BLaER1 treated with 17β-estradiol and CSF1 and Interleukin-3, amounts not matched to agents 10 nM and 100 nM (cell line): ENCODE measurements around the gene NDUFAF5.
A peak's percentile ranks its signal among the peaks of the same experiment; 100 is the strongest.
"Not testable (repeated sequence)": the region's sequence is repeated elsewhere in the genome, so short reads cannot be mapped to it uniquely, and the experiment has no call there.

Source experiments
- H3K27ac ChIP-seq, 11 experiments: shearing (Covaris generic); formaldehyde crosslinking; 2 replicates each; pipeline ENCODE4 v1.8.1; 2022
- H3K27me3 ChIP-seq, 11 experiments: shearing (Covaris generic); formaldehyde crosslinking; 2 replicates each; pipeline ENCODE4 v1.8.1; 2022
- H3K36me3 ChIP-seq, 11 experiments: shearing (Covaris generic); formaldehyde crosslinking; 2 replicates each; pipeline ENCODE4 v1.8.1; 2022
- H3K4me1 ChIP-seq, 10 experiments: shearing (Covaris generic); formaldehyde crosslinking; 2 replicates each; pipeline ENCODE4 v1.8.1; 2022
- H3K4me2 ChIP-seq, 11 experiments: shearing (Covaris generic); formaldehyde crosslinking; 2 replicates each; pipeline ENCODE4 v1.8.1; 2022
- H3K4me3 ChIP-seq, 10 experiments: shearing (Covaris generic); formaldehyde crosslinking; 2 replicates each; pipeline ENCODE4 v1.8.1; 2022
- H3K9ac ChIP-seq, 11 experiments: shearing (Covaris generic); formaldehyde crosslinking; 2 replicates each; pipeline ENCODE4 v1.8.1; 2022
- H3K9me3 ChIP-seq, 11 experiments: shearing (Covaris generic); formaldehyde crosslinking; replicated peaks in 1 of 11; 2 replicates each; pipeline ENCODE4 v1.8.1; 2022
- H4K20me1 ChIP-seq, 11 experiments: shearing (Covaris generic); formaldehyde crosslinking; 2 replicates each; pipeline ENCODE4 v1.8.1; 2022
- Cebpa-rat ChIP-seq, 11 experiments: shearing (Covaris generic); IDR thresholded peaks; 2 replicates each; pipeline ENCODE4 v1.8.1; 2022

NDUFAF5 gene

GRCh38 chr20:13784893-13785715, at the start of gene NDUFAF5, which contains the start of gene ESF1:
Gene NDUFAF5, plus strand, starts transcription at chr20:13785028. Its CDS starts 41 bp downstream, at chr20:13785069.
Gene ESF1, minus strand, starts transcription at chr20:13784919. Its CDS starts 1,779 bp downstream, at chr20:13783140.
- peaks cover 38 to 65% (median 52%) of the 10 kb centered on the region in 11 experiments for H3K36me3 ChIP-seq
- peaks cover 31 to 48% (median 38%) of the 10 kb centered on the region in 10 experiments for H3K4me1 ChIP-seq
- H3K9ac ChIP-seq = peak within 1 kb of the TSS; percentile 82 to 94 (median 92)
- H3K9me3 ChIP-seq = no peaks in the 10 kb centered on the region
- H3K27me3 ChIP-seq = no peaks in the 10 kb centered on the region
- peaks cover 7 to 60% (median 21%) of the 10 kb centered on the region in 11 experiments; a peak in 15 of 22 replicates for H4K20me1 ChIP-seq
- H3K4me3 ChIP-seq = peak within 1 kb of the TSS; percentile 76 to 96 (median 85)
- H3K27ac ChIP-seq = peak within 1 kb of the TSS; percentile 79 to 94 (median 90)
- no peak for TF ChIP-seq Cebpa-rat (IDR thresholded peaks at IDR 0.05)
- H3K4me2 ChIP-seq = peak within 1 kb of the TSS; percentile 85 to 98 (median 95)

- no peaks in the 10 kb centered on the region for H3K27me3 ChIP-seq
- peaks cover 7 to 14% (median 10%) of the 10 kb centered on the region in 11 experiments for H3K9me3 ChIP-seq
- peaks cover 5 to 9% (median 6%) of the 10 kb centered on the region in 10 experiments; a peak in 15 of 20 replicates for H3K4me1 ChIP-seq
- no peak overlapping the region for H3K9ac ChIP-seq
- peaks cover 66 to 95% (median 80%) of the 10 kb centered on the region in 11 experiments for H3K36me3 ChIP-seq
- no peak overlapping the region for H3K27ac ChIP-seq
- TF ChIP-seq Cebpa-rat (IDR thresholded peaks at IDR 0.05) = no peak
- H4K20me1 ChIP-seq = peaks cover 0 to 30% (median 0%) of the 10 kb centered on the region in 11 experiments; a peak in 5 of 22 replicates
- no peak overlapping the region for H3K4me2 ChIP-seq
- no peak overlapping the region for H3K4me3 ChIP-seq
These were observed 49.0 kb upstream of the NDUFAF5 start for GRCh38 chr20:13735826-13736225.

GRCh38 chr20:13736436-13737191, 48.2 kb upstream of the NDUFAF5 start:
- TF ChIP-seq Cebpa-rat (IDR thresholded peaks at IDR 0.05) = no peak
- H3K27ac ChIP-seq = no peak overlapping the region
- H3K4me3 ChIP-seq = no peak overlapping the region
- H3K9ac ChIP-seq = no peak overlapping the region
- peaks cover 5 to 9% (median 6%) of the 10 kb centered on the region in 10 experiments; a peak in 15 of 20 replicates for H3K4me1 ChIP-seq
- no peak overlapping the region for H3K4me2 ChIP-seq
- no peaks in the 10 kb centered on the region for H3K27me3 ChIP-seq
- peaks cover 0 to 30% (median 0%) of the 10 kb centered on the region in 11 experiments; a peak in 5 of 22 replicates for H4K20me1 ChIP-seq
- peaks cover 14 to 22% (median 18%) of the 10 kb centered on the region in 11 experiments for H3K9me3 ChIP-seq
- H3K36me3 ChIP-seq = peaks cover 66 to 95% (median 80%) of the 10 kb centered on the region in 11 experiments

GRCh38 chr20:13738187-13738586, 46.6 kb upstream of the NDUFAF5 start:
- H3K4me2 ChIP-seq, H3K27ac ChIP-seq, H3K4me3 ChIP-seq, H3K9ac ChIP-seq, H3K27me3 ChIP-seq, H3K4me1 ChIP-seq: not testable (repeated sequence)
- H3K9me3 ChIP-seq = peaks cover 27 to 36% (median 31%) of the 10 kb centered on the region in 11 experiments
- H4K20me1 ChIP-seq = peaks cover 0 to 30% (median 0%) of the 10 kb centered on the region in 11 experiments; a peak in 5 of 22 replicates
- peaks cover 66 to 95% (median 80%) of the 10 kb centered on the region in 11 experiments for H3K36me3 ChIP-seq

GRCh38 chr20:13739731-13740649, 44.8 kb upstream of the NDUFAF5 start:
- H3K9me3 ChIP-seq = peaks cover 31 to 43% (median 38%) of the 10 kb centered on the region in 11 experiments
- peaks cover 66 to 95% (median 80%) of the 10 kb centered on the region in 11 experiments for H3K36me3 ChIP-seq
- no peak for TF ChIP-seq Cebpa-rat (IDR thresholded peaks at IDR 0.05)
- H3K27me3 ChIP-seq = no peaks in the 10 kb centered on the region
- H4K20me1 ChIP-seq = peaks cover 0 to 30% (median 0%) of the 10 kb centered on the region in 11 experiments; a peak in 5 of 22 replicates
- H3K27ac ChIP-seq = no peak overlapping the region
- H3K4me3 ChIP-seq = peak overlapping the region in 1 of 10 experiments; percentile 13; a peak in 1 of 20 replicates
- H3K9ac ChIP-seq = no peak overlapping the region
- H3K4me1 ChIP-seq = peaks cover 5 to 9% (median 6%) of the 10 kb centered on the region in 10 experiments; a peak in 15 of 20 replicates
- H3K4me2 ChIP-seq = peak overlapping the region; percentile 6 to 41 (median 24); a peak in 10 of 22 replicates

- Histone ChIP-seq H3K4me3 (no peak overlapping the region), H3K36me3 (peaks cover 77 to 97% (median 86%) of the 10 kb centered on the region in 11 experiments), H3K27me3 (no peaks in the 10 kb centered on the region), H3K9ac (no peak overlapping the region), H4K20me1 (peaks cover 0 to 30% (median 0%) of the 10 kb centered on the region in 11 experiments; a peak in 5 of 22 replicates), H3K9me3 (peaks cover 31 to 43% (median 38%) of the 10 kb centered on the region in 11 experiments), H3K4me1 (peaks cover 5 to 9% (median 6%) of the 10 kb centered on the region in 10 experiments; a peak in 15 of 20 replicates), H3K27ac (no peak overlapping the region), H3K4me2 (no peak overlapping the region)
- no peak for TF ChIP-seq Cebpa-rat (IDR thresholded peaks at IDR 0.05)
These were observed 42.9 kb upstream of the NDUFAF5 start for GRCh38 chr20:13741879-13742278.

- Histone ChIP-seq H3K9ac (no peak overlapping the region), H3K4me1 (peaks cover 5 to 8% (median 6%) of the 10 kb centered on the region in 10 experiments; a peak in 15 of 20 replicates), H3K27ac (no peak overlapping the region), H3K9me3 (peaks cover 31 to 43% (median 38%) of the 10 kb centered on the region in 11 experiments), H3K36me3 (peaks cover 75 to 97% (median 85%) of the 10 kb centered on the region in 11 experiments), H3K4me2 (no peak overlapping the region), H3K27me3 (no peaks in the 10 kb centered on the region), H4K20me1 (peaks cover 0 to 21% (median 0%) of the 10 kb centered on the region in 11 experiments; a peak in 4 of 22 replicates), H3K4me3 (no peak overlapping the region)
- TF ChIP-seq Cebpa-rat (IDR thresholded peaks at IDR 0.05) = no peak
These were observed 40.5 kb upstream of the NDUFAF5 start for GRCh38 chr20:13744352-13744751.

- no peak overlapping the region for H3K27ac ChIP-seq
- peaks cover 0 to 21% (median 0%) of the 10 kb centered on the region in 11 experiments; a peak in 4 of 22 replicates for H4K20me1 ChIP-seq
- H3K9me3 ChIP-seq = peaks cover 21 to 31% (median 28%) of the 10 kb centered on the region in 11 experiments
- peaks cover 75 to 99% (median 91%) of the 10 kb centered on the region in 11 experiments for H3K36me3 ChIP-seq
- no peaks in the 10 kb centered on the region for H3K27me3 ChIP-seq
- no peak for TF ChIP-seq Cebpa-rat (IDR thresholded peaks at IDR 0.05)
- H3K4me2 ChIP-seq = no peak overlapping the region
- no peaks in the 10 kb centered on the region for H3K4me1 ChIP-seq
- H3K4me3 ChIP-seq = no peak overlapping the region
- H3K9ac ChIP-seq = no peak overlapping the region
These were observed 39.0 kb upstream of the NDUFAF5 start for GRCh38 chr20:13745784-13746183.
